ENCODE data around the gene MARK3.
"Not testable (repeated sequence)": the region's sequence is repeated elsewhere in the genome, so short reads cannot be mapped to it uniquely, and the experiment has no call there.

The MARK3 gene

GRCh38 chr14:103517174-103517566 is 132.0 kb downstream of the MARK3 start:
- no peak for DNase-seq

- peak in 1 of 2 experiments; percentile 56 for DNase-seq
These were observed 132.7 kb downstream of the MARK3 start for GRCh38 chr14:103517721-103518421.

DNA sequence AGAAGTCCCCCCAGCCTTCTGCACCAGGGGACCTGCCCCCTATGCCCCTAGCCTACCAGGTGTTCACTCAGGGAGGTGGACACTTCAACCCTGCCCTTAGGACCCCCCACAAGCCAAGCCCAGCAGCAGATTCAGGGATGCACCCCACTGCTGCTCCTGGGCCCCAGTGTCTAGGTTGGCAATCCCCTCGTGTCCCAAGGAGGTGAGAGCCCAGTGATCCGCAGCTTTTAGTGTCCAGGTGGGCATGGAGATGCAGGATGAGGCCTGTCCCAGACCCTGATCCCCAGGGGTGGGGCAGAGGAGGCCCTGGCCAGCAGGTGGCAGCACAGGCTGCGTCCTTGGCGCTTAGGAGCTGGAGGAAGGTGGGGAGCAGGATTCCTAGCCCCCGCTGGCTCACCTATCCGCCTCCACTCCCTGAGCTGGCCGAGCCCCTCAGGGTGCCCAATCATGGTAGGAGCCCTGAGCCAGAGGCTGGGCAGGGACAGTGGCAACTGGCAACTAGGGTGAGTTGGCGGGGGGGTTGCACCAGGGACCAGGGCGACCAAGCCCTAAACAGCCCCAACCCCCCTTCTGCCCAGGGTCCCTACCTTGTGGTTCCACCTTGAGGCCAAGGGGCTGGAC is 133.3 kb downstream of the MARK3 start:
- DNase-seq: peak; percentile 21 to 77

DNA sequence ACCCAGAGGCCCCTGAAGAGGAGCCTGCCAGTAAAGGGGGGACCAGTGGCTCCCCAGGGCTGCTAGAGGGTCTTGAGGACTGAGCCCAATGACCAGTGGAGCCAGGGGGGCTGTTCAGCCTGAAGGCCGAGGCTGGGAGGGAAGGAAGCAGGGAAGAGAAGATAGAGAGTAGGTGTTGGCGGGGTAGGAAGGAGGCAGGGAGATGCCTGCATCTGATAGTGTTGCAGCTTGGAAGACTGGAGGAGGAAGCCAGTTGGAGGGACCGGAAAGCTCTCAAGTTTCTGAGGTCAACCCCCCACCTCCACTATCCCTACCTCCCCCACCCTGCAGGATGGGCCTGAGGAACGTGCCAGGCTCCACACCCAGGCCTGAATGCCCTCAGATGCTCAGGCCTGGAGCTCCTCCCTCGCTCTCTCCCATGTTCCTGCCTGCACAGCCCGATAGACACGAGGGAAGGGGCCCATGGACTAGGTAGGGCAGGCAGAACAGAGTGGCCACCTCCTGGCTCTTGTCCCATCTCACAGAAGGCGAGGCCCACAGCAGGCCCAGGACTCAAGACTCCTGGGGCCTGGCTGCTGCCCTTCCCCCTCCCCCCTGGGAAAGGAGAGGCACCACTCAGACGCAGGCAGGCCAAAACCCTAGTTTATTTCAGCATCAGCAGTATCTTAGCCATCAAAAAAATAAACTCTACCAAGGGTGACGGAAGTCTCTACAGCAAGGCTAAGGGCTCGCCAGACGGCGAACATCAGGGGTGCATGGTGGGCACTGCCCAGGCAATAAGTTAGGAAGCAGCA is 134.0 kb downstream of the MARK3 start:
- peak in 1 of 2 experiments; percentile 69 for DNase-seq

GRCh38 chr14:103519837-103520212 is 134.6 kb downstream of the MARK3 start:
- peak; percentile 23 to 76 for DNase-seq

DNA sequence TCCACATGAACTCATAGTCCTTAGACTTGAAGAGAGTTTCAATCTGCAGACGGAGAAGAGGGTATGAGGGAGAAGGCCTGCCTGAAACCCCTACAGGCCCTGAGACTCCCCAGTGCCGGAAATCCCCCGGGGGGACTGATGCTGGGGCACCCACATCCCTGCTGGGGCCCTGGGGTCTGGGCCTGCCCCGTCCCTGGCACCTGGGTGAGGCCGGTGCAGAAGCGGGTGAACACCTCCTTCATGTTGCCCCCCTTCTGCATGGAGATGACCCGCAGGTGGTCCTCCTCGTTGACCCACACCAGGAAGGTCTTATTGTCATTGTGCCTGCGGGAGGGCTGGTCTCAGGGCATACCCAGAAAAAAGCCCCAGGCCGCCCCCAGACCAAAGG is 135.0 kb downstream of the MARK3 start:
- DNase-seq: no peak

- DNase-seq: peak; percentile 60 to 90
These were observed 135.6 kb downstream of the MARK3 start for GRCh38 chr14:103520657-103521437.

DNA sequence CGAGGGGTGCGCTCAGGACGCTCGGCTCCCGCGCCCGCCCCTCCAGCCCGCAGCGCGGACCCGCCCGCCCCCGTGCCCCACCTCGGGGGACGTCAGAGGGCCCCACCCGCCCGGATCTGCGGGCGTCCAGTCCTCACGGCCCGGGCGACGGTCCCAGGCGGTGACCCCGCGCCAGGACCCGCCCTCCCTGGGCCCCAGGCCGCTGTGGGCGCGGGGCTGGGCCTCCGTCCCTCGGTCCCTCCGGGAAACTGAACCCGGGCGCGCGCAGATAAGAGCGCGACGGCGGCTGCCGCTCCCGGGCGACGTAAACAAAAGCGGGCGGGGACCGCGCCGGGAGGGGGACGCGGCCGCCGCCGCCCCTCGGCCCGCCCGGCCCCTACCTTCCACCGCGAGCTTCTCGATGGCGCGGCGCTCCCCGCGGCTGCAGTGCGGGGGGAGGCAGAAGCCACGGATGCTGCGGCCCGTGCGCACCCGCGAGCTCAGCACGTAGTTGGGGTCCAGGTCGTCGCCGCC is 136.3 kb downstream of the MARK3 start:
- DNase-seq: peak in 1 of 2 experiments; percentile 55

GRCh38 chr14:103521951-103522563 is 136.8 kb downstream of the MARK3 start:
- DNase-seq: peak; percentile 36 to 68

GRCh38 chr14:103522649-103523574 is 137.7 kb downstream of the MARK3 start, which contains the start of gene CKB:
Gene CKB, minus strand, starts transcription at chr14:103522830. Its CDS starts 337 bp downstream, at chr14:103522493.
- peak; percentile 45 to 92 for DNase-seq

DNA sequence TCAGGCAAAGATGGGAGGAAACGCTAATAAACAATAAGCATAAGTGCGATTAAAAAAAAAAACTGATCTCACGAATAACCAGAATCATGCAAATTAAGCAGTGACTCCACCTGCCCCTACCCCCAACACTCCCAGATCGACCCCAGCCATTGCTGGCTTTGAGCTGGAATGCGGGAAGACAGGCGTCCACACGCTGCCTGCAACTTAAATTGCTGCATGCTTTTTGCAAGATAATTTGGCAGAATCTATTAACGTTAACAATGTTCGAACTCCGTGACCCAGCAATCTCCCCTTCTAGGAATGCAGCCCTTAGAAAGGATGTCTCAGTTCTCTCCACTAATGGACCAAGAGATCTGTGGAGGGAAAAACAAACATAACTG is 138.3 kb downstream of the MARK3 start:
- DNase-seq: no peak

DNA sequence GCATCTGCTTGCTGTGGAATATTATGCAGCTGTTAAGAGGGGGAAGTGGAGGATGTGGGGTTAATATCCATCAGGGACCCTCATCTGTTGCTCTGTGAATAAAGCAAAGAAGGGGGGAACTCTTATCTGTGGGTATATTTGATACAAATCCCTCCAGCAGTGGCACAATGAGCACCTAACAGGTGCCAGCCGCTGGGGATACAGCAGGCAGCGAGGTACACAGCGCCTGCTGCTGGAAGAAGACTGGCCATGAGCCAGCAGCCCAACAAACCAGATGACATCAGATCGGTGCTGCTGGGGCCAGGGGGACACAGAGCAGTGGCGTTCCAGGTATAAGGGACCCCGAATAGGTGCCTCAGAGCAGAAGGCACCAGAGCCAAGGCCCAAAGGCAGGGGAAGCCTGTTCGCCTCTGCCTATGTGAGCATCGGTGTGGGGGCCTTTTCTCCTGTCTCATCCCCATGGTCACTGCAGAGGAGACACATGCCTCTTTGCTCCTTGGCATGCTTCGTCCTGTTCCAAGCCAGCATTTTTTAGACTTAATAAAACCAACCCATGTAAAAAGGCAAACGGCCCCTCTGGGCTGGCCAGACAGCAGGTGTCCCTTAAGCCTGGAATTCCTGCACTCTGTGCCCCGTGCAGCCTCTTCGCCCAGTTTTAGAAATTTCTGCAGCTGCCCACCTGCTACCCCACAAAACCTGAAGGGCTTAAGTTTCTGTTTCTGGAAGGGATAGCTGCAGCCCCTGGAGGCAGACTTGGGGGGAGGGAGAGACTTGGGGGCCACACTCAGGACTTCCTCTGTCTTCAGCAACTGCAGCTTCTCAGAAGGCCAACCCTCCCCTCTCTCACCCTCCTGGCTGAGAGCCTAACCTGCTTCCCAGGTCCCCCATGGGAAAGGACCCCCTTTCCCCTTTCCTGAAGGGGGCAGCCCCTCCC is 139.1 kb downstream of the MARK3 start:
- DNase-seq: no peak

DNA sequence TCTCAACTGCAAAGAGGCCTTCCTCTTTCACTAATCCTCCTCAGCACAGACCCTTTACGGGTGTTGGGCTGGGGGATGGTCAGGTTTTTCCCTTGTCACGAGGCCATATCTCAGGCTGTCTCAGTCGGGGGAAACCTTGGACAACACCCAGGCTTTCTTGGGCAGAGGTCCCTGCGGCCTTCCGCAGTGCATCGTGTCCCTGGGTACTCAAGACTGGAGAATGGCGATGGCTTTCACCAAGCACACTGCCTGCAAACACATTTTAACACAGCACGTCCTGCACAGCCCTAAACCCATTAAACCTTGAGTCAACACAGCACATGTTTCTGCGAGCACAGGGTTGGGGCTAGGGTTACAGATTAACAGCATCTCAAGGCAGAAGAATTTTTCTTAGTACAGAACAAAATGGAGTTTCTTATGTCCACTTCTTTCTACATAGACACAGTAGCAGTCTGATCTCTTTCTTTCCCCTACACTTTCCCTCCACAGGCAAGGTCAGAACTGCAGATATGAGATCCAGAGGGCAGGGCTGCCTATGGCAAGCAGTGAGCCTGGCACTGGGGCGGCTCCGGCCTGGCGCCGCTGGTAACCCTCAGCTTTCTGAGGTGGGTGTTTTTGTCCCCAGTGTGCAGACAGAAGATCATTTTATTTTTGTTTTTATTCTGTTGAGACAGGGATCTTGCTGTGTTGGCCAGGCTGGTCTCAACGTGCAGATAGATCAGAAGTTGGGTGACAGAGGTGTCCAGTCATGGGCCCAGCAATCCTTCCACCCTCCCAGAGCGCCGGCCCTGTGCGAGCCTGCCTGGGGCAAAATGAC is 140.4 kb downstream of the MARK3 start:
- not testable (repeated sequence) for DNase-seq

DNA sequence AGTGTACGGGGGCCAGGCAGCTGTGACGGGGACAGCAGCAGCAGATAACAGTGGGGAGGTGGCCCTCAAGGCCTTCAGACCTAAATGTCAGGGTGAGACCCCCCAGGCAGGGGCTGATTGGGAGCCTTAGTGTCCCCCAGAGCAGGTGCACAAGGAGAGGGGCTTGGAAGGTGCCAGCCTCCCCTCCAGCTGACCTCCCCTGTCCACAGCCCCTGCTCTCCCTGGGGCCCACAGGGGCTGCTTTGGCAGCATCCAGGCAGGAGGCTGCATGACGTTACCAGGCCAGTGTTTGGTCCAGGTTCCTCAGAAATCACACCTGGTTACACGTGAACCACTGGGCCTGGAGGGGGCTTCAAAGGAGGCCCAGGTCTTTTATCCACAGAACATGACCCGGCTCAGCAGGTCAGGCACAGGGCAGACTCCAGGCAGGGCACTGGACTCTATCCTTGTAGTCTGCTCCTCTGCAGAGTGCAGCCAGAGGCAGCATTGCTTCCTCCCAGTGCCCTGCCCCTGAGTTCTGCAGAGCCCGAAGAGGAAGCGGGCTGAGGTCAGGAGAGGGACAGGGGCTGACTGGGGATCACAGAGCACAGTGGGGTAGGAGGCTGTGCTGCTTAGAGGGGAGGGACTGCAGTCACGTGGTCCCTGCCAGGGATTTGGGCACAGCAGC is 141.2 kb downstream of the MARK3 start:
- DNase-seq: no peak

GRCh38 chr14:103526914-103527248 is 141.7 kb downstream of the MARK3 start:
- DNase-seq: no peak

DNA sequence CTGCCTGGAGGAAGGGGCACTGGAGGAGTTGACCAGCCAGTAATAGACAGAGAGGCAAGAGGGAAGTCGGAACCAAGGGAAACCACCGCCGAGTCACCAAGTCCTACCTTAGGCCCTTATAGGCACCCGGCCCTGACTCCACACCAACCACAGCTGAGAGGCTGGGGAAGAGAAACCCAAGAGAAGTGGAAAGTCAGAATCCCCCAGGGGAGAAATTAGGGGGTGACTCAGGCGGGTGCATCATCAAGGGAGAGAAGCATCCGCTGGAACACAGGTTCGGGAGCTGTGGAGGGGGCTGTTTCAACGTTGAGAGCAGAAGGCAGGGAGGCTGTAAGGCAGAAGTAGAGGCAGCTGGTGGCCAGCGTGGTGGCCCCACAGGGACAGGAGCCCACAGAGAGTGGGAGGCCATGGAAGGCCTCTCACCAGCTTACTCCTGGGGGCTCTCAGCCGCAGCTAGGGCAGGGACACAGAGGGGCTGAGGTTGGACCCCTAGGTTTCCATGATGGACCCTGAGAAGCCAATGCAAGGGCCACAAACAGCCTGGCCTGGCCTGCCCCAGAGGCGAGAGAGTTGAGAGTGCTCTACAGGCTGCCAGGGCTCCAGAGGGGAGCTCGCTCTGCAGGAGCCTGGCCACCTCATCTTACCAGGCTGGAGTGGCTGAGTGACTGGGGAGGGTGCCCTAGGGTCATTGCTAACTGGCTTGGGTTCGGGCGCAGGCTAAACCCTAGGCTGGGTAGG is 142.4 kb downstream of the MARK3 start:
- no peak for DNase-seq

DNA sequence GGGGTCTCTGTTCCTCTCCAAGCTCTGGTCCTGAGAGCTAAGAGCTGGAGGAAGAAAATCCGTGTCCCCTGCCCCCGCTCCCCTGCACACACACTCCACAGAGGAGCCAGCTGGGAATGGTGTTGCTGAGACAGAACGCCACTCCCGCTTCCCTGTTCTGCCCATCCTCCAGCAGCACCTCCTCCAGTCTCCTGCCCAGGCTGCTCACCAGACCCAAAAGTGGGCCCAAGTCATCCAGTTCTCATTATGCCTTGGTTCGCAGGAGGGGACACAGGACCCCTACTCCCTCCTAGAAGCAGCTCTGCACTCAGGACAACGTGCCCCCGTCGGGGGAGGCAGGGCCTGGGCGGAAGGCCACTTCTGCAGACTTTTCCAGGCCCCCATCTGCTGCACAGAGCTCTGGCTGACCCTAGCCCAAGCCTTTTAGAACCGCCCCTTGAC is 143.0 kb downstream of the MARK3 start:
- no peak for DNase-seq

Measured in NCI-H446 (cell line).